Measurements from ENCODE around the gene THUMPD1. TPM values are rescaled to one million over a fixed set of nuclear protein-coding genes. Genes with fewer than 3 reads are reported as not detected.

The THUMPD1 gene, protein sequence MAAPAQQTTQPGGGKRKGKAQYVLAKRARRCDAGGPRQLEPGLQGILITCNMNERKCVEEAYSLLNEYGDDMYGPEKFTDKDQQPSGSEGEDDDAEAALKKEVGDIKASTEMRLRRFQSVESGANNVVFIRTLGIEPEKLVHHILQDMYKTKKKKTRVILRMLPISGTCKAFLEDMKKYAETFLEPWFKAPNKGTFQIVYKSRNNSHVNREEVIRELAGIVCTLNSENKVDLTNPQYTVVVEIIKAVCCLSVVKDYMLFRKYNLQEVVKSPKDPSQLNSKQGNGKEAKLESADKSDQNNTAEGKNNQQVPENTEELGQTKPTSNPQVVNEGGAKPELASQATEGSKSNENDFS
- total RNA-seq (29.0 and 30.7 TPM in 2 replicates), polyA plus RNA-seq (27.9 and 36.9 TPM in 2 replicates), polyA minus RNA-seq (41.1 and 43.1 TPM in 2 replicates), Bru-seq, nascent RNA (percentile 92 among the genes with signal in this experiment), BruChase-seq, experiment 1, labeled RNA remaining after a 6-hour chase (percentile 85 among the genes with signal in this experiment), BruChase-seq, experiment 2, labeled RNA remaining after a 2-hour chase (percentile 99 among the genes with signal in this experiment)
- polyA plus RNA-seq (2011; cell fraction: cytosol; rRNA removed), result 16.7 and 25.5 TPM in 2 replicates
- polyA plus RNA-seq (2011; cell fraction: nucleus; rRNA removed), result 36.3 and 42.7 TPM in 2 replicates
- polyA plus RNA-seq (2012), result 21.8 and 25.0 TPM in 2 replicates
- polyA minus RNA-seq (2011; cell fraction: cytosol; rRNA and poly(A)+ RNA removed), result 34.9 TPM
- 33.0 and 53.2 TPM in 2 replicates for polyA minus RNA-seq (2011; cell fraction: nucleus; rRNA and poly(A)+ RNA removed)
- long read RNA-seq, full-length matches to known transcripts, result 48 of 67 reads
- long read RNA-seq, partial matches to known transcripts, result 0 of 67 reads
- long read RNA-seq, other reads (novel, unspliced or antisense), result 19 of 67 reads

DNA sequence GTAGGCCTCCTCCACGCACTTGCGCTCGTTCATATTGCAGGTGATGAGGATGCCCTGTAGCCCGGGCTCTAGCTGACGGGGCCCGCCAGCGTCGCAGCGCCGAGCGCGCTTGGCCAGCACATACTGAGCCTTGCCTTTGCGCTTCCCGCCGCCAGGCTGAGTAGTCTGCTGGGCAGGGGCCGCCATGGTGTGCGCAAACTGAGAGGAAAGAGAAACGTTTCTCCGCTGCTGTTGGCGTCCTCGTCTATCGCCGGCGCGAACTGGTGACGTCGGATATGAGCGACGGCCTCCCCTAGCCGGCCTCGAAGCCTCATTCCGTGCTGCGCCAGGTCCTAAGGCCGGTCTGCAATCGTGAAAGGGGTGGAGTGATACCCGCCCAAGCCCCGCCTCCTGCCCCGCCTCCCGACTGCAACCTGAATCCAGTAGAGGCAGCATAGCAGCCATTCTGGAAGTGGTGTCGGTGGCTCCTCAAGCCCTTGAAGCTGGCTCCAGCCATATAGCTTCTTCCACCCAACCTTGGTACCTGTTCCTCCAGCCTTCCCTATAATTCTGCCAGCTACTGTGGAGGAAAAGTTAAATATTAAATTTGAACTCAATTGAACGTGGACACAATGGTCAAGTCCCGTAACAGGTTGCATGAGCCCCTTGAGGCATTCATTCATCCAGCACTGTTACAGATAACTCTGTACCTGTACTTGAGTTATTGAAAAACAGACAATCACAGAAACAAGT, at the start of gene THUMPD1:
Gene THUMPD1 (minus strand): TSS at position 265 of the 732 bp plus-strand sequence. CDS start 79 bp downstream, at position 186.
- peak; percentile 91 for FAIRE-seq
- H3K4me3 ChIP-seq (replicated peaks in 1 of 3; ENCODE audit: insufficient read depth in 1 of 3, low read depth in 1 of 3, low read length in 3 of 3), result peak within 1 kb of the TSS; percentile 66 to 98 (median 91)
- POLR2A ChIA-PET, result interaction anchor here (1.0 kb wide), 1 partner anchor 22 kb away, joined by 3 read pairs; the partner anchor contains the start of gene ACSM3
- peak within 1 kb of the TSS; percentile 74 for H3K27ac ChIP-seq (ENCODE audit: insufficient read depth, low read depth, low read length)
- TF ChIP-seq, protein P1, sequence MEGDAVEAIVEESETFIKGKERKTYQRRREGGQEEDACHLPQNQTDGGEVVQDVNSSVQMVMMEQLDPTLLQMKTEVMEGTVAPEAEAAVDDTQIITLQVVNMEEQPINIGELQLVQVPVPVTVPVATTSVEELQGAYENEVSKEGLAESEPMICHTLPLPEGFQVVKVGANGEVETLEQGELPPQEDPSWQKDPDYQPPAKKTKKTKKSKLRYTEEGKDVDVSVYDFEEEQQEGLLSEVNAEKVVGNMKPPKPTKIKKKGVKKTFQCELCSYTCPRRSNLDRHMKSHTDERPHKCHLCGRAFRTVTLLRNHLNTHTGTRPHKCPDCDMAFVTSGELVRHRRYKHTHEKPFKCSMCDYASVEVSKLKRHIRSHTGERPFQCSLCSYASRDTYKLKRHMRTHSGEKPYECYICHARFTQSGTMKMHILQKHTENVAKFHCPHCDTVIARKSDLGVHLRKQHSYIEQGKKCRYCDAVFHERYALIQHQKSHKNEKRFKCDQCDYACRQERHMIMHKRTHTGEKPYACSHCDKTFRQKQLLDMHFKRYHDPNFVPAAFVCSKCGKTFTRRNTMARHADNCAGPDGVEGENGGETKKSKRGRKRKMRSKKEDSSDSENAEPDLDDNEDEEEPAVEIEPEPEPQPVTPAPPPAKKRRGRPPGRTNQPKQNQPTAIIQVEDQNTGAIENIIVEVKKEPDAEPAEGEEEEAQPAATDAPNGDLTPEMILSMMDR (IDR thresholded peaks at IDR 0.05; ENCODE audit: extremely low read depth in 1 of 2, insufficient read depth in 1 of 2, low read depth in 1 of 2, low read length in 2 of 2), result peak; percentile 9 to 25
- peak; percentile 75 for TF ChIP-seq POLR2AphosphoS5 (IDR thresholded peaks at IDR 0.05; ENCODE audit: insufficient read depth, low read depth, low read length)
- TF ChIP-seq, protein P2, sequence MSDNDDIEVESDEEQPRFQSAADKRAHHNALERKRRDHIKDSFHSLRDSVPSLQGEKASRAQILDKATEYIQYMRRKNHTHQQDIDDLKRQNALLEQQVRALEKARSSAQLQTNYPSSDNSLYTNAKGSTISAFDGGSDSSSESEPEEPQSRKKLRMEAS (IDR thresholded peaks at IDR 0.05; ENCODE audit: insufficient read depth, insufficient read length), result no peak
- peak; percentile 69 for TF ChIP-seq POLR2A (IDR thresholded peaks at IDR 0.05; ENCODE audit: low read depth, low read length)
- peak within 1 kb of the TSS; percentile 91 for H3K9ac ChIP-seq (replicated peaks; ENCODE audit: extremely low read depth, insufficient read depth, low read length)
- H3K36me3 ChIP-seq (ENCODE audit: control insufficient read depth in 2 of 2, extremely low read depth in 1 of 2, insufficient read depth in 2 of 2, low read length in 2 of 2), result peaks cover 10 to 17% of the 10 kb centered on the region in 2 experiments
- no peaks in the 10 kb centered on the region for H3K27me3 ChIP-seq (ENCODE audit: control insufficient read depth in 2 of 2, insufficient read depth in 2 of 2, low read length in 2 of 2)
- intact Hi-C loops (cut with micrococcal nuclease), result loop anchor here (1.0 to 5.0 kb wide), 3 partner anchors 65 to 342 kb away; partner anchors contain the start of genes DCUN1D3, ERI2, LYRM1 and REXO5
- H3K79me2 ChIP-seq (ENCODE audit: control insufficient read depth, insufficient read depth, low read length), result peaks cover 26% of the 10 kb centered on the region
- dilution Hi-C loops (cut with MboI; ENCODE audit: extremely low pct_ligation_motif_present, low sequenced_read_pairs), result no loop called here
- H2AFZ ChIP-seq (ENCODE audit: low read depth, low read length), result peak within 1 kb of the TSS; percentile 97
- DNase-seq (ENCODE audit: low read depth, low spot score), result peak; percentile 95
- H3K9me1 ChIP-seq (replicated peaks; ENCODE audit: control insufficient read depth, extremely low read depth, insufficient read depth, low read length), result no peaks in the 10 kb centered on the region
- CTCF ChIA-PET, result interaction anchor here (0.6 to 1.4 kb wide), 5 partner anchors 32 to 834 kb away, joined by 3 read pairs; no protein-coding TSS in a partner anchor
- H3K9me3 ChIP-seq (replicated peaks; ENCODE audit: control insufficient read depth, insufficient read depth, low read length), result no peaks in the 10 kb centered on the region
- H3K4me1 ChIP-seq (ENCODE audit: control insufficient read depth, extremely low read depth, insufficient read depth, low read length), result peaks cover 10% of the 10 kb centered on the region
- TSS peak; percentile 17 for BruUV-seq (replicated peaks)
- H4K20me1 ChIP-seq (replicated peaks; ENCODE audit: control insufficient read depth, extremely low read depth, insufficient read depth, low read length), result peaks cover 2% of the 10 kb centered on the region
- peak within 1 kb of the TSS; percentile 98 for H3K4me2 ChIP-seq (ENCODE audit: insufficient read depth, low read length)

All from endothelial cell of umbilical vein (primary cell).